Measurements from ENCODE around the gene PTPRN2.
"Not testable (repeated sequence)": the region's sequence is repeated elsewhere in the genome, so short reads cannot be mapped to it uniquely, and the experiment has no call there.

Gene PTPRN2

DNA sequence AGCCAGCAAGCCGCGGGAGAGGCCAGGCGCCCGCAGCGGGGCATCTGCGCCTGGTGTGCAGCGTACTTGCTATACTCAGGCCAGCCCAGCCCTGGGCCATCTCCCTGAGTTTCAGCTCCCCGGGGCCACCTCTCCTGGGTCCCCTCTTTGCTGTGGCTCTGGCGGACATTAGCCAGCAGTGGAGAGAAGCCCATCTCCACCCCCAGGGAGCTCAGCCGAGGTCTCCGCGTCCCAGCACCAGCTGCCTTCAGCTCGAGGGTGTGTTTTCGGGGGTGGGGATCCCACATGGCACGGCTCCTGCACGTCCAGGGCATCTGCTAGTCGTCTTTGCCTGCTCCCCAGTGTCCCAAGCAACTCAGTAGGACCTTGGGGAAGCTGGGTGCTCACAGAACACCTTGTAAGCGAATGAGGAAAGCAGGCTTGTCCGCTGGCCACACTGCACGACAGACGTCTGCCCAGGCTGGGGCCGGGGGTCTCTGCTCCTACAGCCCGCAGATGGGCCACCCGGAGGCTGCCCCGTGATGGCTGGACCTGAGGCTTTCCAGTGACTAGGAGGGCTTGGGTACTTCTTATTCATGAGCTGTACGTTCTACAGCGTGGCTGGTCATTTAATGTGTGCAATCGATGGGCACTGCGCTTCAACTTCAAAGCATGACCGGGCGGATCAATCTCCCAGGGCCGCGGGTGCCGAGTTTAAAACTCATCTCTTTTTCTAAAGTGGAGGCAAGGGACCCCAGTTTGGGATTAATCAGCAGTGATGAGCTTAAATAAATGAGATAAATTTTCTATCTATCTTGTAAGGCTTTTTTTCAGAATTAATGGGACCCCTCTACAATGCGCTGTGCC, 795.2 kb downstream of the PTPRN2 start:
- DNase-seq: no peak

DNA sequence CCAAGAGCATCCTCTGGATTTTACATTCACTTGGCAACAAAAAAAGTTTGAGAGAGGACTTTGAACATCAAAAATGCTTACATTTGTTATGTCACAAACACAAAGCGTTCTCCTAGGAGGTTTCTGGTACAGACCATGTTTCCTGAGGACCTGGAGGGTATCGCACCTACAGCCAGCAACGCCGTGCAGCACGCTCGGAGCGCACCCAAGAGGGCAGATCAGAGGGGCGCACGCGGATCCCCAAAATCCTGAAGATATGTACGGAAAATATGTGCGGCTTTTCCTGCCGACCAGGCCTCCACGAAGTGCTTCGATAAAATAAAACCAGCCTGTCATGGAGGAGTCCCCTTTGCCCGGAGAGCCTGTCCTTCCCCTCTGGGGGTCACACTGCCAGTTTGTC, 796.0 kb downstream of the PTPRN2 start:
- DNase-seq: no peak

DNA sequence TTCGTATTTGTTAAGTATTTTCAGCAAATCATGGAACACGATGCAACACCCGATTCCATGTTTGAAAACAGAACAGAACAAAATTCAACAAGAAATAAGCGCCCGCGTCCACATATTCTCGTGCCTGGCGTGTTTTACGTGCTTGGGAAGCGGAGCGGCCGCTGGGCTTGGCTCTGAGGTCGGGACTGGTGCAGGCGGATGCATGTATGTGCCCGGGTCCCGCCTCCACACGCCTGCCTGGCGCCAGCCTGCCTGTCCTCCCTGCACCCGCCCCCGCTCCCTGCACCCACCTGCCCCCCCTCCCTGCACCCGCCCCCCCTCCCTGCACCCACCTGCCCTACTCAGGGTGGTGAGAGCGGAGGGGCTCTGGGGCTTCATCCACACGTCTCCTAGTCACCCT, 796.4 kb downstream of the PTPRN2 start:
- DNase-seq: no peak

GRCh38 chr7:157789942-157790341, 797.7 kb downstream of the PTPRN2 start:
- no peak for DNase-seq

GRCh38 chr7:157789094-157789493, 798.5 kb downstream of the PTPRN2 start:
- DNase-seq: no peak

DNA sequence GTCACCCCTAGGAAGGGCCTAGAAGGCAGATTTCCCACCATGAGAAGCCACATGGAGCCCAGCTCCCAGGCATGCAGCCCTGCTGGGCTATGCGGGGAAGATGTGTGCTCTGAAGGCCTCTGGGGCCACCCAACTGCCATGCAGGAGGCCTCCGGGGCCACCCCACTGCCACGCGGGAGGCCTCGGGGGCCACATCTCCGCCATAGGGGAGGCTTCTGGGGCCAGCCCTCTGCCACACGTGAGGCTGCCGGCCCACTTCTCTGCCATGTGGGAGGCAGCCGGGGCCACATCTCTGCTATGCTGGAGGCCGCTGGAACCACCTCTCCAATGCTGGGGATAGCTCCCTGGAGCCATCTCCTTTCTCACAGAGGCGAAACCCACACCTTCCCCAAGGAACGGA, 799.0 kb downstream of the PTPRN2 start:
- DNase-seq: no peak

DNA sequence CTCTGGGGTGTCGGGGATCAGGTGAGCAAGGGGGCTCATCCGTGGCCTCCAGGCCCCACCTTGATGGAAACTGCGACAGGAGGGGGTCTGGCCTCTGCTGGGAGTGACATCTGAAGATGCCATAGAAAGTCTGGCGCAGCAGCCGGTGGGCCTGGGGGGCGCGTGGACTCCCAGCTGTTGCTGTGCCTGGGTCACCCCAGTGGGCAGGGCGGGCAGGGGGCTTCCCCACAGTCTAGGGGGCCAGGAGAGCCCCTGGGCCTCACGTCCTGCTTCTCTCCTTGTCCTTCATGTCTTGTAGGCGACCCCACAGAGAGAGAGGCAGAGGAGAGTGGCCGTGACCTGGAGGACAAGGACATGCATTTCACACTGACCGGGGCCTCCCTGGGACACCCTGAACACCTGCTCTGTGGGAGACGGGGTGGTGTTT, 800.3 kb downstream of the PTPRN2 start:
- no peak for DNase-seq

DNA sequence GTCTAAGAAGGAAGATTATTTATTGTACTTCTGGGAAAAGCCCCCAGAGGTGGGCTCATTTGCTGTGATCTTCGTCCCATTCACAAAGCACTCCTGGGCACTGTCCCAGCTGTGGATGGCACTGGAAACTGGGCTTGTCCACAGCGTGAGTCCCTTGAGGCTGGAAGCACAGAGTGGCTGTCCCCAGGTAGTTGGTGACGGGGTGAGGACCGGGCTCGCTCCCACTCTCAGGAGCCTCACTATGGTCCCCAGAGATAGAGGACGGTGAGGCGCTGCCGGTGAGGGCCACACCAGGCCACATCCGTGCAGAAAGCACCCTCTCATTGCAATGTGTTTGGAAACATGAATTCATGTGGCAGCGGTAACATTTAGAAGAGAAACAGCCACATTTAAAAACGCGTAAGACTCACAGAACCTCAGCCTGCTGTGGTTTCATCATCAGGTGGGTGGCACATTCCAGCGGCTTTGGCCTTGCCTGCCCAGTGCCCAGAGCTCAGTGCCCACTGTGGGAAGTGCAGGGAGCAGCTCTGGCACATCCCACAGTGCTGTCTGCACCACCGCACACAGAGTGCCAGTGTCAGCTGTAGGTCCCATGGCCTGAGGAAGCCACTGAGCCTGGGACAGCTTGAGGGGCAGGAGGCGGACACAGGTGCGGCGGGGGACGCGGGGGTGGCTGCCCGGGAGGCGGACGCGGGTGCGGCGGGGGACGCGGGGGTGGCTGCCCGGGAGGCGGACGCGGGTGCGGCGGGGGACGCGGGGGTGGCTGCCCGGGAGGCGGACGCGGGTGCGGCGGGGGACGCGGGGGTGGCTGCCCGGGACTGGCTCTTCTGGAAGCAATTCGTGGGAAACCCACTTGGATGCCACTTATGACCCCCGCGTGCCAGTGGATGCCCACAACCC, 801.0 kb downstream of the PTPRN2 start:
- no peak for DNase-seq

DNA sequence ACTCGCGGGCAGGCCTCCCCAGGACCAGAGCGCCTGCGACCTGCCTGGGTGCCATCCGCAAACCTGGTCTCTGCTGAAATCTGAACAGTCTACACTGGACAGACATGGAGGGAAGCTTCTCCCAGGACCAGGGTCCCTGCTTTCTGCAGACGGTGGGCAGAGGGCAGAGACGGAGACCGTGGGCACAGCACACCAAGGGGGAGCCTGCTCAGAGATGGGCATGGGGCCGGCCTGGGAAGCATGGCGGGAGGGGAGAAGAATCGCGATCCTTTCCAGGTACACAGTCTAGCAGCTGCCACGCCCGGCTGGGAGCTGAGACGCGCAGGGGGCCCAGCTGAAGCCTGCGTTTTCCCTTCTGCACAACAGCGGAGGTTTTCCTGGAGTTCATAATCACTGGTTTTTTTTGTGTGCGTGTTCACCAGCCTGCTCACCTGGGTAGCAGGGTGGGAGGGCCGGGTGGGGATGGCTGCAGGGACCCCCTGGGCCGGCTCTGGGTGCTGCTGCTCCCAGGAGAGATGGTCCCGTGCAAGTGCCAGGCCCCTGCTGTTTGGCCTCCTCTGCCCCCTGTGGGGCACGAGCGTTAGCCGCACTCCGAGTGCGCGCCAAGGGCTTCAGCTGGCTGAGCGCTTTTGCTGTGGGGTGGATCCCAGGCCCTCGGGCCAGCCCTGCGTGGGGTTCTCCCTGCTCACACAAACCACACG, 802.0 kb downstream of the PTPRN2 start:
- DNase-seq: no peak

GRCh38 chr7:157784979-157785441, 802.6 kb downstream of the PTPRN2 start:
- no peak for DNase-seq

DNA sequence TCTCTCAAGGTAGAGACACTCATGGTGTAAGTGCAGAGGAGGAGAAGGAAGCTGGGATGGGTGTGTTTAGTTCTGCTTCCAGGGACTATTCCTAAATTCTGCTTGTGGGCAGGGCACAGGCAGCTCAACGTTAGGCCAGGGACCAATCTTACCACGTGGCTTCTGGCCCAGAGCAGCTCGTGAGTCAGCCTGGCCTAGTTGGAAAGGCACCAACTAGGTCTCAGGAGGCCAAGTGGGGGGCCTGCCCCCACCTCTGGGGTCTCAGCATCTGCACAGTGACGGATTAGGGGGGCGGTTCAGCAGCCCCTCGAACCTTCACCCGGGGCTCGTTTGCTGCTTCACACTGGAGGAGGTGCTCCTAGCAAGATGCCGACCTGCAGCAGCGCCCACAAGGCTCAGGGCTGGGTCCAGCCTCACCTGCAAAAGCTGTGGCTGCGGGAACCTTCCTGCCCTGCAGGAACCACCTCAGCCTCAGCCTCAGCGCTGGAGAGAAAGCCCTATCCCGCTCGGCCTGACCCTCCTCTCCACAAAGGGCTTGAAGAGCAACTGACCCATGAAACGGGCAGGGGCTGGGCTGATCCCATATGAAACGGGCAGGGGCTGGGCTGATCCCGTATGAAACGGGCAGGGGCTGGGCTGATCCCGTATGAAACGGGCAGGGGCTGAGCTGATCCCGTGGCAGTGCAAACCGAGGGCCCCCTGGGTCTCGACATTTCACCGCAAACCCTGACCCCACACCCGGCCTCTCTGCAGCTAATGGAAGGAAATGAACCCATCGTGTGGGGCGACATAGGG, 803.4 kb downstream of the PTPRN2 start:
- DNase-seq: no peak

- no peak for DNase-seq
Measured at GRCh38 chr7:157782041-157782440, 805.6 kb downstream of the PTPRN2 start.

GRCh38 chr7:157780721-157781120, 806.9 kb downstream of the PTPRN2 start:
- no peak for DNase-seq

DNA sequence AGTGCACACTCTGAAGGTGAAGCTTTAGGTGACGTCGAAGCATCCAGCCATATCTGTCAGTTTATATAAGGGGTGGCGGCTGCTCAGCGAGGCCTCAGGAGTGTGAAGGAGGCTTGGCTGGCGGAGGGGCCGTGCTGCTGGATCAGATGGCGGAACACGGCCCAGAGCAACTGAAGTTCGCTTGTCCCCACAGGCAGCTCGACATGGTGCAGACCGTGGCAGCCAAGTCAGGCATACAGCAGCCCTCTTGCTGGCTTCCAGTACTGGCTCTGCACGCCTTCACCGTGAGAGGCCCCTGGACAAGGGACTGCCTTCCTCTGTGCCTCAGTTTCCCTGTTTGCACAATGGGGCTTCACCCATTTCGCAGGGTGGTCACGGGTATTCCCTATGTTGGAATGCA, 807.3 kb downstream of the PTPRN2 start:
- no peak for DNase-seq

DNA sequence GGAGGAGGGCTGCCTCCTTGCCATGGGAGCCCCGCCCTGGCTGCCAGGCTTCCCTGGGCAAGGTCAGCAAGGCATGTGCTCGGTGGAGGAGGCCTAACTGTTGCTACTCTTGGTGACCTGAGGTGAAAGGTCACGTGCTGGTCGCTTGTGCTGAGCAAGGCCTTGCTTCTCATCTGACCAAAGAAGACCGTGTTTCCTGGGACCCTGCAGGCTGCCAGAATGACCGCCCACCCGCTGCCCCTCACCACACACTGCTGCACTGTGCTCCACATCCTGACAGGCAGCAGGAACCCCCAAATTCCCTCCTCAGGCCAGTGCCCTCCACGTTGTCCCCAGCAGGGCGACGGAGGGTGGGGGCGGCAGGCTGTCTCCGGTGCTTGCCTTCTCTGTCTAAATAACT, 808.4 kb downstream of the PTPRN2 start:
- no peak for DNase-seq

DNA sequence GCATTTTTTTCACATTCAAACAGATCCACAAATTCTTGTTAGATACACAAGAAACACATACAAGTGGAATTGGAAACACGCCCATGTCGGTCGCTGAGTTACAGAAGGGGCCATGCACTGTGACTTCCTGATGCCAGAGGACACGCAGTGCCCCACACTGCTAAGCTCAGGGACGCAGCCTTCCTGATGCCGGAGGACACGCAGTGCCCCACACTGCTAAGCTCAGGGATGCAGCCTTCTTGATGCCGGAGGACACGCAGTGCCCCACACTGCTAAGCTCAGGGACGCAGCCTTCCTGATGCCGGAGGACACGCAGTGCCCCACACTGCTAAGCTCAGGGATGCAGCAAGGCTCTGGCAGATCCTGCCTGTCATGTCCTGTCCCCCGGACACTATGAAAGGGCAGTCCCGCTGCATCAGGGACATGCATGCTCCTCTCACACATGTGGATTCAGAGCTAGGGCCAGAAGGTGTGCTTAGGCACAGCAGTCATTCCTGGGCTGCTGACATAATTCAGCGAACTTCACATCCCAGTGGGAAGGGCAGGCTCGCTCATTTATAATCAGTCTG, 810.3 kb downstream of the PTPRN2 start:
- not testable (repeated sequence) for DNase-seq

DNA sequence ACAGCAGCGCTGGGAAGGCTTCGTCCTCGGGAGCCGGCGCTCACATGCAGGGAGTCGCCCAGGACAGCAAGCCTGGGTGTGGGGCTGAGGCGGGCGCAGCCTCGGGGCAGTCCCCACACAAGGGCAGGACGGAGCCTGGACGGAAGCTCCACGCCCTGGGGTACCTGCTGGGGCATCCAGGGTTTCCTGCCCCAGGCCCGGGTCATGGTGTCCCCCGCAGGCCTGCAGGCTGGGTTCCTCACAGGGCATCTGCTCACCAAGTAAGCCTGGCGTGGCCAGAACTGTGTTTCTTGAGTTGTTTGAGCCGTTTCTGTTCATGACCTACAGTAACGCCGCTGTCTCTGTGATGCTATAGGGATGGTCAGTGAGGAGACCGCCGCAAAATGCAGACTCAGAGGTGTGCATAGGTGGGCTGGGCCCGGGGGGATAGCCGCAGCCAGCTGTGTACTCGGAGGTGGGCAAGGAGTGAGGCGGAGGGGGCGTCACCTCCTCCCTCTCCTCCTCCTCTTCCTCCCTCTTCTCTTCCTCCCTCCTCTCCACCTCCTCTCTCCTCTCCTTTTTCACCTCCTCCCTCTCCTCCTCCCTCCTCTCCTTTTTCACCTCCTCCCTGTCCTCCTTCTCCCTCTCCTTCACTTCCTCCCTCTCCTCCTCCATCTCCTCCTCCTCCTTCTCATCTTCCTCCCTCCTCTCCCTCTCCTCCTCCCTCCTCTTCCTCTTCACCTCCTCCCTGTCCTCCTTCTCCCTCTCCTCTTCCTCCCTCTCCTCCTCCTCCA, 811.9 kb downstream of the PTPRN2 start:
- DNase-seq: no peak

DNA sequence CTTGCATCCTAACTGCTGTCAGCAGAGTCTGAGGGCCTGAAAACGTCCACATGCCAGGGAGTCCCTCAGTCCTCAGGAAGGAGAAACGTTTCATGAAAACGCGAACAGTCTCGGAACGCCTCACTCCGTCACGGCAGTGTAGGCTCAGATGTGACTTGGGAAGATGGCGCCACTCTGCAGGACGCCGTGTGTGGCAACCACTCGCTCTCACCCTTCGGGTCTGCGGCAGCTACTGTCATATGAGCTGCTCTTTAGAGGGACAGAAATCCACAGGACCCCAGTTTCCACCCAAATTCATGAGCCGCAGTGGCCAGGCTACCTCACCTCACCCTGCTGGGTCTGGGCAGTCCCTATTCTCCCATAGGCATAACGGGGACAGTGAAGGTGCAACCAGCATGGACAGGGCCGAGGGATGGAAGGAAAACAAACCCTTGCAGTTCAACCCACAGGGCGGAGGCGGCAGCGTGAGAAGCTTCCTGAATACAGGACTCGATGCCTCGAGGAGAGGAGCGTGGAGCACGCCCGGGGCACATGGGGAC, 812.5 kb downstream of the PTPRN2 start:
- DNase-seq: no peak

DNA sequence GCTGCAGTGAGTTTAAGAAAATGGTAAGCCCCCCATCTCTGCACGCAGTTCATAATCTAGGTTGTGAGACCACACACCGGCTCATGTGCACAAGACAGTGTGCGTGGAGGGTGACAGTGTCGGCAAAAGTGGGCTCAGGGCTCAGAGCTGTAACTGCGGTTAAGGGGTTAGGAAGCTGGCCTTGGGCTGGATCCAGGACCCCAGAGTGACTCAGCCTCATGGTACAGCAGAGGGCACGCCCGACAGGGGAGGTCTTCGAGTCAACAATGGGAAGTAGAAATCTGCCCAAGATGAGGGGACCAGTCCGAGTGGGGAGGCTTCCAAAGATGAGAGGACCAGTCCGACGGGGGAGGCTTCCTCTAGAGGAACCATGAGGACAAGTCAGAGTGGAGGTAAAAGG, 813.1 kb downstream of the PTPRN2 start:
- DNase-seq: no peak

GRCh38 chr7:157773361-157773760, 814.3 kb downstream of the PTPRN2 start:
- no peak for DNase-seq
